Neural cell (in vitro differentiated cells): ENCODE results near the gene ZNF248.

ENCODE experiments used
- CTCF ChIP-seq: fragments of 450-650 bp; IDR thresholded peaks from 2 replicates; pipeline ENCODE4 v1.5.1; 2014; ENCODE audit warnings: antibody characterized with exemption, mild to moderate bottlenecking, moderate library complexity; ENCODE audit not compliant: poor library complexity, severe bottlenecking
- RAD21 ChIP-seq: fragments of 450-650 bp; conservative IDR thresholded peaks from 2 replicates; pipeline ENCODE4 v1.6.1; 2014; ENCODE audit warnings: antibody characterized with exemption, mild to moderate bottlenecking, moderate library complexity

GRCh38 chr10:37794305-37794976, 63.0 kb downstream of the ZNF248 start:
- TF ChIP-seq CTCF (no peak), RAD21 (no peak)
